ENCODE results near the gene STK4.

STK4 gene

GRCh38 chr20:44928595-44928994 lies 37.7 kb upstream of the STK4 start:
- H3K4me3 ChIP-seq (ENCODE audit: low read depth, low read length): no peak overlapping the region
- TF ChIP-seq, protein P1, sequence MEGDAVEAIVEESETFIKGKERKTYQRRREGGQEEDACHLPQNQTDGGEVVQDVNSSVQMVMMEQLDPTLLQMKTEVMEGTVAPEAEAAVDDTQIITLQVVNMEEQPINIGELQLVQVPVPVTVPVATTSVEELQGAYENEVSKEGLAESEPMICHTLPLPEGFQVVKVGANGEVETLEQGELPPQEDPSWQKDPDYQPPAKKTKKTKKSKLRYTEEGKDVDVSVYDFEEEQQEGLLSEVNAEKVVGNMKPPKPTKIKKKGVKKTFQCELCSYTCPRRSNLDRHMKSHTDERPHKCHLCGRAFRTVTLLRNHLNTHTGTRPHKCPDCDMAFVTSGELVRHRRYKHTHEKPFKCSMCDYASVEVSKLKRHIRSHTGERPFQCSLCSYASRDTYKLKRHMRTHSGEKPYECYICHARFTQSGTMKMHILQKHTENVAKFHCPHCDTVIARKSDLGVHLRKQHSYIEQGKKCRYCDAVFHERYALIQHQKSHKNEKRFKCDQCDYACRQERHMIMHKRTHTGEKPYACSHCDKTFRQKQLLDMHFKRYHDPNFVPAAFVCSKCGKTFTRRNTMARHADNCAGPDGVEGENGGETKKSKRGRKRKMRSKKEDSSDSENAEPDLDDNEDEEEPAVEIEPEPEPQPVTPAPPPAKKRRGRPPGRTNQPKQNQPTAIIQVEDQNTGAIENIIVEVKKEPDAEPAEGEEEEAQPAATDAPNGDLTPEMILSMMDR (IDR thresholded peaks at IDR 0.05; ENCODE audit: borderline replicate concordance, insufficient read depth, low read depth, low read length): no peak

DNA sequence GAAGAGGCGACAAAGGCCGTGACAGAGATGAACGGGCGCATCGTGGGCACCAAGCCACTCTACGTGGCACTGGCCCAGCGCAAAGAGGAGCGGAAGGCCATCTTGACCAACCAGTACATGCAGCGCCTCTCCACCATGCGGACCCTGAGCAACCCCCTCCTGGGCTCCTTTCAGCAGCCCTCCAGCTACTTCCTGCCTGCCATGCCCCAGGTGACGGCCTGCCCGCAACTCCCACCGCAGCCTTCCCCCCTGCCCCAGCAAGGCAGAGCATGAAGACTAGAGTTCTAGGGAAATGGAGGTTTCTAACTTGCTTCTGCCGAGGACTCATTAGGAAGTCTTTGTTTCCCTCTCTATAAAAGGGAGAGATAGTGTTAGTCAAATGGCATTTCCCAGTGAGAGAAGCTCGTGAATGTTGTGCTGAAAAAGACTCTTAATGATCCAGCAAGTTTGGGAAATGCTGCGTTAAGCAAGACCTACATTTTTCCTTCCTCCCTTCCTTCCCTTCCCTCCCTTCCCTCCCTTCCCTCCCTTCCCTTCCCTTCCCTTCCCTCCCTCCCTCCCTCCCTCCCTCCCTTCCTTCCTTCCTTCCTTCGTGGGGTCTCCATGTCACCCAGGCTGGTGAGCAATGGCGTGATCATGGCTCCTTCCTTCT lies 35.7 kb upstream of the STK4 start:
- TF ChIP-seq, protein P1 (IDR thresholded peaks at IDR 0.05; ENCODE audit: borderline replicate concordance, insufficient read depth, low read depth, low read length): no peak
- H3K4me3 ChIP-seq (ENCODE audit: low read depth, low read length): no peak overlapping the region

DNA sequence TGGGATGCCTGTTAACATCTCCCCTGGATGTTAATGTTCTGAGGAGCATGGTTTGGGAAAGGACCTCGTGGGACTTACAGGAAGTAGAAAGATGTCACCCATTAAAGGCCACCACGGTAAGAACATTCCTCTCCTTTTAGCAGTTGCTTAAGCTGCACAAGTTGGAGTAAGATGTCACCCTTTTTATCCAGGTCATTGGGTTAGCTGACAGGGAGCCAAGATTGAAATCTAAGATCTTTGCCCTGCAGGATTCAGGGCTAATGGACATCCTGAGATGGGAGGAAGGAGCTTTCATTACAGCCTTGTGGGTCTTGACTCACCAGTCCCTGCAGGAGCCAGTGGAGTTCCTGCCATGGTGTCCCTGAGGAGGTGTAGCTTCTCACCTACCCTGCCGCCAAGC lies 34.4 kb upstream of the STK4 start:
- TF ChIP-seq, protein P1 (IDR thresholded peaks at IDR 0.05; ENCODE audit: borderline replicate concordance, insufficient read depth, low read depth, low read length): no peak
- H3K4me3 ChIP-seq (ENCODE audit: low read depth, low read length): no peak overlapping the region

DNA sequence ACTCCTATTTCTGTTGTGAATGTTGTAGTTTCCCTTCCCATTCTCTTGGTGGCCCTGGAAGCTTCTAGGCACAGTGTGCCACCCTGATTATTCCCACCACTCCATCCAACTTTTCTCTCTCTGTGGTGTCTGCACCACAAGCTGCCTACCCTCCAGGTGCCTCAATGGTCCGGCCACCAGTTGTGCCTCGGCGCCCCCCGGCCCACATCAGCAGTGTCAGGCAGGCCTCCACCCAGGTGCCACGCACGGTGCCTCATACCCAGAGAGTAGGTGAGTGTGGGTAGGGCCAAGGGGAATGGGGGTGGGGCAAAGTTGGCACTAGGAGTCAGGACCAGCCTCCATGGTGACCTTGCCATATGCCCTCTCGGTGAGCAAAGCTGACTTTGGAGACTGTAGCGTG lies 33.4 kb upstream of the STK4 start:
- no peak overlapping the region for H3K4me3 ChIP-seq (ENCODE audit: low read depth, low read length)
- TF ChIP-seq, protein P1 (IDR thresholded peaks at IDR 0.05; ENCODE audit: borderline replicate concordance, insufficient read depth, low read depth, low read length): no peak

- no peak overlapping the region for H3K4me3 ChIP-seq (ENCODE audit: low read depth, low read length)
- TF ChIP-seq, protein P1 (IDR thresholded peaks at IDR 0.05; ENCODE audit: borderline replicate concordance, insufficient read depth, low read depth, low read length): no peak
Observed at GRCh38 chr20:44936510-44936909, 29.8 kb upstream of the STK4 start.

DNA sequence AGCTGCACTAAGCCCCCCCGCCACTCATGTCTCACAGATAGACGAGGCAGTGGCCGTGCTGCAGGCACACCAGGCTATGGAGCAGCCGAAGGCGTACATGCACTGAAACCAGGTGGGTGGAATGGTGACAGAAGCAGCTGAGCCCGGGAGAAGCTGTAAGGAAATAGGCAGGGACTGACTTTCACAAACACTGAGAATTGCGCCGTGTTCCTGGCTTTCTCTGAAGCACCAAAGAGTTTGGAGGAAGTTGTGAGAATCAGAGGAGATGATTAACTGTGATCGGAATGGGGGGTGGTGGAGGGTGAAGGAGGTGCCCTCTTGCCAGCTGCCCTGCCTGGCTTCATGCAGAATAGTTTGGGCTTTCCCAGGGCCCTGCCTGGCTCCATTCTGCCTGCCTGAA lies 27.7 kb upstream of the STK4 start:
- TF ChIP-seq, protein P1 (IDR thresholded peaks at IDR 0.05; ENCODE audit: borderline replicate concordance, insufficient read depth, low read depth, low read length): no peak
- H3K4me3 ChIP-seq (ENCODE audit: low read depth, low read length): no peak overlapping the region

DNA sequence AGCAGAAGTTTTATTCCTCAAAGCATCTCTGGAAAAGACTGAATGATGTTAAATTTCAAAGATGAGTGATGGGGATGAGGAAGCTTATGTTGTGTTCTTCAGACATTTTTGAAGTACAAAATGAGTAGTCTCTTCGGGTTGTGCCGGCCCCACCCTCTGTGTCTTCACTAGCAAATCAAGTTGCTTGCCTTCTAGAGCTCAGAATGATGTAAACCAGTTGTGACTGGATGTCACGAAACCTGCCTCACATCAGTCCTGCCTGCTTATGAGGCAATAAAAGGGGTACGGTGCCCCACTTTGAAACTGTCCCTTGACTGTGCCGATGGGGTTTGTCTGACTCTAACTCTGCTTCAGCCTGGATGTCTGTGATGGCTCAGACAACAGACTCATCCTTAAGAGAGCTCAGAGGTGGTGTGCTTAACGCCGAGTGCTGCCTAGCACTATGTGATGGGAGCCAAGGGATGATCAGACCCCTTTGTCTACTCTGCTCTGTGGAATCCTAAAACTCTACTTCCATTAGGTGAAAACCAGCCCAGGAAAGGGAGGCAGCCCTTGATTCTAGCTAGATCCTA lies 25.1 kb upstream of the STK4 start:
- no peak overlapping the region for H3K4me3 ChIP-seq (ENCODE audit: low read depth, low read length)
- TF ChIP-seq, protein P1 (IDR thresholded peaks at IDR 0.05; ENCODE audit: borderline replicate concordance, insufficient read depth, low read depth, low read length): no peak
